ENCODE measurements around the gene MAGED4. TPM values are rescaled to one million over a fixed set of nuclear protein-coding genes. Genes with fewer than 3 reads are reported as not detected.
"Not testable (repeated sequence)": the region's sequence is repeated elsewhere in the genome, so short reads cannot be mapped to it uniquely, and the experiment has no call there.

The MAGED4 gene
- polyA plus RNA-seq, 1 donor (not counting 4 experiments of a cell fraction or from before 2014, with no cell fraction given) = not detected

DNA sequence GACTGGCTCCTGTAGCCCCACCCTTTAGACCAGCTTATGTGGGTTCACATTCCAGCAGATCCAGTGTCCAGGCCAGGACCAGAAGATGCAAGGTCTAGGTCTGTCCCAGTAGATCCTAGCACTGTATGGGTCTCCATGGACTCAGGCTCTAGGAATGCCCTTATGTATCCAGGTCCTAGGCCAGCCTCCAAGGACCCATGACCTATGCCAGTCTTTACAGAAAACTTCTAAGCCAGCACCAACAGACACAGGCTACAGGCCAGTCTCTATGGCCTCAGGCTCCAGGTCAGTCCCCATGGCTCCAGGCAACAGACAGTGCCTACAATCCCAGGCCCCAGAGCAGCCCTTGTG lies 45.2 kb upstream of the MAGED4 start:
- dilution Hi-C loops (cut with MboI; ENCODE audit: extremely low pct_ligation_motif_present, low sequenced_read_pairs) = no loop called here
- H3K4me3 ChIP-seq (ENCODE audit: control insufficient read depth in 2 of 3, extremely low read depth in 1 of 3, insufficient read depth in 2 of 3, low read depth in 1 of 3, low read length in 3 of 3) = no peak overlapping the region
- no peak overlapping the region for H3K9ac ChIP-seq (ENCODE audit: control insufficient read depth, extremely low read depth, insufficient read depth, low read length)
- no peaks in the 10 kb centered on the region for H3K4me1 ChIP-seq (ENCODE audit: control insufficient read depth, extremely low read depth, insufficient read depth, low read length)
- FAIRE-seq (no peak), DNase-seq (ENCODE audit: low read depth, low spot score) (no peak)
- no peak overlapping the region for H2AFZ ChIP-seq (ENCODE audit: control insufficient read depth, low read length)
- TF ChIP-seq CTCF (optimal IDR thresholded peaks at IDR 0.05 in 1 of 3, IDR thresholded peaks at IDR 0.05 in 1 of 3, conservative IDR thresholded peaks at IDR 0.05 in 1 of 3; ENCODE audit: extremely low read depth in 1 of 3, insufficient read depth in 2 of 3, low read length in 3 of 3) (no peak), EZH2 (IDR thresholded peaks at IDR 0.05; ENCODE audit: low read length) (no peak)
- H3K36me3 ChIP-seq (ENCODE audit: control insufficient read depth in 2 of 2, extremely low read depth in 1 of 2, insufficient read depth in 2 of 2, low read length in 2 of 2) = no peaks in the 10 kb centered on the region
- no peaks in the 10 kb centered on the region for H4K20me1 ChIP-seq (ENCODE audit: control insufficient read depth, extremely low read depth, insufficient read depth, low read length)
- H3K27me3 ChIP-seq (ENCODE audit: control insufficient read depth, extremely low read depth, insufficient read depth, low read length) = no peaks in the 10 kb centered on the region
- no peaks in the 10 kb centered on the region for H3K79me2 ChIP-seq (ENCODE audit: control insufficient read depth, insufficient read depth, low read length)
- no peaks in the 10 kb centered on the region for H3K9me3 ChIP-seq (ENCODE audit: control insufficient read depth, low read depth, low read length)
- H3K4me2 ChIP-seq (ENCODE audit: control insufficient read depth, extremely low read depth, insufficient read depth, low read depth, low read length) = no peak overlapping the region
- no peaks in the 10 kb centered on the region for H3K9me1 ChIP-seq (ENCODE audit: control insufficient read depth, extremely low read depth, insufficient read depth, low read length)
- no peak overlapping the region for H3K27ac ChIP-seq (ENCODE audit: control insufficient read depth, insufficient read depth, low read length)

GRCh38 chrX:52140020-52140419 lies 44.7 kb upstream of the MAGED4 start:
- Histone ChIP-seq H3K4me3 (ENCODE audit: control insufficient read depth in 2 of 3, extremely low read depth in 1 of 3, insufficient read depth in 2 of 3, low read depth in 1 of 3, low read length in 3 of 3) (no peak overlapping the region), H3K27ac (ENCODE audit: control insufficient read depth, insufficient read depth, low read length) (no peak overlapping the region), H2AFZ (ENCODE audit: control insufficient read depth, low read length) (no peak overlapping the region), H4K20me1 (ENCODE audit: control insufficient read depth, extremely low read depth, insufficient read depth, low read length) (no peaks in the 10 kb centered on the region), H3K36me3 (ENCODE audit: control insufficient read depth in 2 of 2, extremely low read depth in 1 of 2, insufficient read depth in 2 of 2, low read length in 2 of 2) (no peaks in the 10 kb centered on the region), H3K4me2 (ENCODE audit: control insufficient read depth, extremely low read depth, insufficient read depth, low read depth, low read length) (no peak overlapping the region), H3K79me2 (ENCODE audit: control insufficient read depth, insufficient read depth, low read length) (no peaks in the 10 kb centered on the region), H3K4me1 (ENCODE audit: control insufficient read depth, extremely low read depth, insufficient read depth, low read length) (no peaks in the 10 kb centered on the region), H3K9me3 (ENCODE audit: control insufficient read depth, low read depth, low read length) (no peaks in the 10 kb centered on the region), H3K9ac (ENCODE audit: control insufficient read depth, extremely low read depth, insufficient read depth, low read length) (no peak overlapping the region), H3K27me3 (ENCODE audit: control insufficient read depth, extremely low read depth, insufficient read depth, low read length) (no peaks in the 10 kb centered on the region), H3K9me1 (ENCODE audit: control insufficient read depth, extremely low read depth, insufficient read depth, low read length) (no peaks in the 10 kb centered on the region)
- DNase-seq (ENCODE audit: low read depth, low spot score) = no peak
- no peak for FAIRE-seq
- dilution Hi-C loops (cut with MboI; ENCODE audit: extremely low pct_ligation_motif_present, low sequenced_read_pairs) = no loop called here
- TF ChIP-seq CTCF (optimal IDR thresholded peaks at IDR 0.05 in 1 of 3, IDR thresholded peaks at IDR 0.05 in 1 of 3, conservative IDR thresholded peaks at IDR 0.05 in 1 of 3; ENCODE audit: extremely low read depth in 1 of 3, insufficient read depth in 2 of 3, low read length in 3 of 3) = no peak
- no peak for TF ChIP-seq EZH2 (IDR thresholded peaks at IDR 0.05; ENCODE audit: low read length)

DNA sequence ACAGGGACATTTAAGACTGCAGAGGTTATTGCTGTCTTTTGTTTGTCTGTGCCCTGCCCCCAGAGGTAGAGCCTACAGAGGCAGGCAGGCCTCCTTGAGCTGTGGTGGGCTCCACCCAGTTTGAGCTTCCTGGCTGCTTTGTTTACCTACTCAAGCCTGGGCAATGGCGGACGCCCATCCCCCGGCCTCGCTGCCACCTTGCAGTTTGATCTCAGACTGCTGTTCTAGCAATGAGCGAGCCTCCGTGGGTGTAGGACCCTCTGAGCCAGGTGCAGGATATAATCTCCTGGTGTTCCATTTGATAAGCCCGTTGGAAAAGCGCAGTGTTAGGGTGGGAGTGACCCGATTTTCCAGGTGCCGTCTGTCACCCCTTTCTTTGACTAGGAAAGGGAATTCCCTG lies 34.0 kb upstream of the MAGED4 start:
- H4K20me1 ChIP-seq (ENCODE audit: control insufficient read depth, extremely low read depth, insufficient read depth, low read length); H3K4me1 ChIP-seq (ENCODE audit: control insufficient read depth, extremely low read depth, insufficient read depth, low read length); H3K9ac ChIP-seq (ENCODE audit: control insufficient read depth, extremely low read depth, insufficient read depth, low read length); H3K27me3 ChIP-seq (ENCODE audit: control insufficient read depth, extremely low read depth, insufficient read depth, low read length); H3K9me3 ChIP-seq (ENCODE audit: control insufficient read depth, low read depth, low read length); H3K36me3 ChIP-seq (ENCODE audit: control insufficient read depth in 2 of 2, extremely low read depth in 1 of 2, insufficient read depth in 2 of 2, low read length in 2 of 2); H3K79me2 ChIP-seq (ENCODE audit: control insufficient read depth, insufficient read depth, low read length); H3K9me1 ChIP-seq (ENCODE audit: control insufficient read depth, extremely low read depth, insufficient read depth, low read length); H3K4me3 ChIP-seq (ENCODE audit: control insufficient read depth in 2 of 3, extremely low read depth in 1 of 3, insufficient read depth in 2 of 3, low read depth in 1 of 3, low read length in 3 of 3); FAIRE-seq; H3K4me2 ChIP-seq (ENCODE audit: control insufficient read depth, extremely low read depth, insufficient read depth, low read depth, low read length); DNase-seq (ENCODE audit: low read depth, low spot score); H2AFZ ChIP-seq (ENCODE audit: control insufficient read depth, low read length); H3K27ac ChIP-seq (ENCODE audit: control insufficient read depth, insufficient read depth, low read length); dilution Hi-C loops (cut with MboI; ENCODE audit: extremely low pct_ligation_motif_present, low sequenced_read_pairs): not testable (repeated sequence)

- not testable (repeated sequence) for FAIRE-seq; H3K4me3 ChIP-seq (ENCODE audit: control insufficient read depth in 2 of 3, extremely low read depth in 1 of 3, insufficient read depth in 2 of 3, low read depth in 1 of 3, low read length in 3 of 3)
These were observed 24.5 kb upstream of the MAGED4 start for GRCh38 chrX:52160140-52160539.

More at GRCh38 chrX:52160140-52160539, 24.5 kb upstream of the MAGED4 start:
- H3K36me3 ChIP-seq (ENCODE audit: control insufficient read depth in 2 of 2, extremely low read depth in 1 of 2, insufficient read depth in 2 of 2, low read length in 2 of 2); H3K79me2 ChIP-seq (ENCODE audit: control insufficient read depth, insufficient read depth, low read length); H4K20me1 ChIP-seq (ENCODE audit: control insufficient read depth, extremely low read depth, insufficient read depth, low read length); H3K27ac ChIP-seq (ENCODE audit: control insufficient read depth, insufficient read depth, low read length); H3K27me3 ChIP-seq (ENCODE audit: control insufficient read depth, extremely low read depth, insufficient read depth, low read length); H3K9me3 ChIP-seq (ENCODE audit: control insufficient read depth, low read depth, low read length); H2AFZ ChIP-seq (ENCODE audit: control insufficient read depth, low read length); H3K4me2 ChIP-seq (ENCODE audit: control insufficient read depth, extremely low read depth, insufficient read depth, low read depth, low read length); dilution Hi-C loops (cut with MboI; ENCODE audit: extremely low pct_ligation_motif_present, low sequenced_read_pairs); H3K9ac ChIP-seq (ENCODE audit: control insufficient read depth, extremely low read depth, insufficient read depth, low read length); DNase-seq (ENCODE audit: low read depth, low spot score); H3K9me1 ChIP-seq (ENCODE audit: control insufficient read depth, extremely low read depth, insufficient read depth, low read length); H3K4me1 ChIP-seq (ENCODE audit: control insufficient read depth, extremely low read depth, insufficient read depth, low read length): not testable (repeated sequence)
